CD4-positive, alpha-beta T cell treated with Interferon alpha-2 for 1 hour (primary cell): ENCODE measurements around the gene MKI67.

ENCODE experiments used
- DNase-seq, 2 donors: peaks; one replicate each; pipeline ENCODE4 v3.0.0-alpha.2; 2020 to 2022

The MKI67 gene

GRCh38 chr10:128081720-128082119, 44.5 kb downstream of the MKI67 start:
- no peak for DNase-seq

GRCh38 chr10:128081222-128081621, 45.0 kb downstream of the MKI67 start:
- no peak for DNase-seq

DNA sequence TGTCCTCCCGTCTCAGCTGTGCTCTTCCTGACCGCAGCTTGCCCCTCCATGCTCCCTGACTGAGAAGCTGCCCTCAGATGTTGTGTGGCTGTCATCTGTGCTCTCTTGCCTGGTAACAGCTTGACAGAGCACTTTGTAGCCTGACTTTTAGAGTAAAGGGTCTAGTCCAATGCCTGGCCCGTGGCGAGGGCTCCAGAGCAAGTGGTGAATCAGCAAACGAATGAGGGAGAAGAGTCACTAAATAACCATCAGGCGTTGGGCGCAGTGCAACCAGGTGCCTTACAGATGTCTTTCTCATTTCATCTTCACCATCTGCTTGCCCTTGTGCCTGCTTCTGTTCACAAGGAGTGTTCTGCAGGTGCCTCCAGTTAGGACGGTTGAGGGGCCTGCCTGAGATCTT, 45.6 kb downstream of the MKI67 start:
- no peak for DNase-seq

GRCh38 chr10:128080231-128080630, 46.0 kb downstream of the MKI67 start:
- DNase-seq, result no peak

GRCh38 chr10:128078136-128078969, 47.9 kb downstream of the MKI67 start:
- DNase-seq, result peak in 1 of 2 donors; percentile 59

DNA sequence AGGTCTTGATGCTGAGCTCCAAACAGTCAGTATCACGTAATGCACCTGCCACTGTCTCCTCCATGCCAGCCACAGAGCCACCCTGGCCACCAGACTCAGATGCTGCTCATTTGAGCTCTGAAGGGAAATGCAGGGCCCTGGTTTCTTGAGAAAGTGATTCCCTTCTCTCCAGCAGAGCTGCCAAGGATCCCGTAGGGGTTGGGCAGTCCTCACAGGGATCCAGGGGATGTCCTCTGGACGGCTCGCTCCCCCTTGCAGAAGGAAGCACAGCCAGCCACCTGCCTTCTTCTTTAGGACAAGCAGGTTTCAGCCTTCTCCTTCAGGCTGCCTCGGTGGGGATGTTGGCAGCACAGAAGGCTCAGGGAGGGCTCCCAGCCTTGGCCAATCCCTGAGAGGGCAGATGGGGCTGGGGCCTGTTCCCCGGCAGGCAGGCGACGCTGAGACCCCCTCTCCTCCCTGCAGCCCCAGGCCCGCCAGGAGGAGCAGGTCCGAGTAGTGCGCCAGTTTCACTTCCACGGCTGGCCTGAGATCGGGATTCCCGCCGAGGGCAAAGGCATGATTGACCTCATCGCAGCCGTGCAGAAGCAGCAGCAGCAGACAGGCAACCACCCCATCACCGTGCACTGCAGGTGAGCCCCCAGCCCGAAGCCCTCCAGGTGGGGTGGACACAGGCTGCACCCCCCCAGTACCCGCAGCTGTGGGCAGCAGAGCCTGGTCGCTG, 48.9 kb downstream of the MKI67 start:
- no peak for DNase-seq

GRCh38 chr10:128074589-128074988, 51.6 kb downstream of the MKI67 start:
- DNase-seq, result no peak

- DNase-seq, result no peak
These were observed 52.3 kb downstream of the MKI67 start for GRCh38 chr10:128073890-128074289.

GRCh38 chr10:128072941-128073645, 53.1 kb downstream of the MKI67 start:
- no peak for DNase-seq

- DNase-seq, result no peak
These were observed 54.2 kb downstream of the MKI67 start for GRCh38 chr10:128072046-128072445.

- DNase-seq, result no peak
These were observed 54.8 kb downstream of the MKI67 start for GRCh38 chr10:128071417-128071782.

DNA sequence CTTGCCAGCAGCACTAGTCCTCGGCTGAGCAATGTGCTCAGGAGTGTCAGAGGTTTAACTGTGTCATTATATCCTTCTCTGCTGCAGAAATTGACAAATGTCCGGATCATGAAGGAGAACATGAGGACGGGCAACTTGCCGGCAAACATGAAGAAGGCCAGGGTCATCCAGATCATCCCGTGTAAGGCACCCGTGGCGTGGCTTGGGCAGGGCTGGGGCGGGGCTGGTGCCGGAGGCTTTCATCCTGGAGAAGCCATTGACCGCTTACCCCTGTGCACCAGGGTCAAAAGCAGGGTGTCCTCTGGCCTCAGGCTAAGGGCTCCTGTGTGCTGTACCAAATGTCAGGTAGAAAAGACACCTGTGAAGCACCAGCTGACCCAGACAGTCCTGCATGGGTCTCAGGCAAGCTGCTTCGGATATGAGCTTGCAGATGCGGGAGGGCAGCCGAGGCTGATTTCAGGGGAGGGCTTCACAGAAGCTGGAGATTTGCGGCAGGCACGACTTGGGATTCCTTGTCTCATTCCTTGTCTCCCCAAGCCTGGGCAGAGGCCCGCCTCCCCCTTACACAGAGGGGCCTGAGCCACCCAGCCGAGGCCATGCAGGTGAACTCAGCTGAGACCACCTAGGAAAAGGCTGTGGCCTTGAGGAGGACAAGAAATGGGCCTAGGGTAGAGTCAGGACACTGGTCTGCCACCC, 55.4 kb downstream of the MKI67 start:
- DNase-seq, result no peak

DNA sequence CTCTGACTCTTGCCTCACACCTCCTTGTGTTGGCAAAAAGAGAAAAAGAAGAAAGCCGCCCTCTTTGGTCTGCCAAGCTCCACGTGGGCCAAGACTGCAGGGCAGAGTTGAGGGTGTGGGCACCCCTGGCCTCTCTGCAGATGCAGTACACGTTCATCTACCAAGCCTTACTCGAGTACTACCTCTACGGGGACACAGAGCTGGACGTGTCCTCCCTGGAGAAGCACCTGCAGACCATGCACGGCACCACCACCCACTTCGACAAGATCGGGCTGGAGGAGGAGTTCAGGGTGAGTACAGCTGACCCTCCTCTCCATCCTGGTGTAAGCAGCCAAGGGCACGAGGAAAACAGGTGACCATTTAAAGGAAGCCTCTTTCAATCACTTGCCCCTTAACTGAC, 56.1 kb downstream of the MKI67 start:
- DNase-seq, result no peak

DNA sequence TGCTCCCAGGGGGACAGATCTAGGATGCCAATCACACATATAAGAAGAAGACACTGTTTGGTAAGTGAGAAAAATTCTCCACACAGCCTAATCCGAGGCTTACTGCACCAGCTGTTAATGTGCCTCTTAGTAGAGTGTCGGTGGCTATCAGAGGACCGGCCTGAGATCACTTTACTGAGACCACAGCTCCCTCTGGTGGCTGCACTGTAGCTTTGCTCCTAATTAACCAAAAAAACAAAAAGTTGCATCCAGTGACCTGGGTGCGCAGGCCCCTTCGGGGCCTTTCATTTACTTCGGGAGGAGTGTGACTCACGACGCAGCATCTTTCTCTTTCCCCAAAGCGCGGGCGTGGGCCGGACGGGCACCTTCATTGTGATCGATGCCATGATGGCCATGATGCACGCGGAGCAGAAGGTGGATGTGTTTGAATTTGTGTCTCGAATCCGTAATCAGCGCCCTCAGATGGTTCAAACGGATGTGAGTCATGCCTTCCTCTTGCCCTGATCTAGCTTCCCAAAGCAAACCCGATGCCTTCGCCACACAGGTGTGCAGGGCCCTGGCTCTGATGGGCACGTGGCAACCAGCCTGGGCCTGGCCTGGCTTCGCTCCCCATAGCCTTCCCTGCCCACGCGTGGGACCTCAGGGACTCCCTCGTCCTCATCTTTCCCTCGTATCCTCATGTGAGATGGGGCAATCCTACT, 56.7 kb downstream of the MKI67 start:
- peak; percentile 79 to 84 for DNase-seq

DNA sequence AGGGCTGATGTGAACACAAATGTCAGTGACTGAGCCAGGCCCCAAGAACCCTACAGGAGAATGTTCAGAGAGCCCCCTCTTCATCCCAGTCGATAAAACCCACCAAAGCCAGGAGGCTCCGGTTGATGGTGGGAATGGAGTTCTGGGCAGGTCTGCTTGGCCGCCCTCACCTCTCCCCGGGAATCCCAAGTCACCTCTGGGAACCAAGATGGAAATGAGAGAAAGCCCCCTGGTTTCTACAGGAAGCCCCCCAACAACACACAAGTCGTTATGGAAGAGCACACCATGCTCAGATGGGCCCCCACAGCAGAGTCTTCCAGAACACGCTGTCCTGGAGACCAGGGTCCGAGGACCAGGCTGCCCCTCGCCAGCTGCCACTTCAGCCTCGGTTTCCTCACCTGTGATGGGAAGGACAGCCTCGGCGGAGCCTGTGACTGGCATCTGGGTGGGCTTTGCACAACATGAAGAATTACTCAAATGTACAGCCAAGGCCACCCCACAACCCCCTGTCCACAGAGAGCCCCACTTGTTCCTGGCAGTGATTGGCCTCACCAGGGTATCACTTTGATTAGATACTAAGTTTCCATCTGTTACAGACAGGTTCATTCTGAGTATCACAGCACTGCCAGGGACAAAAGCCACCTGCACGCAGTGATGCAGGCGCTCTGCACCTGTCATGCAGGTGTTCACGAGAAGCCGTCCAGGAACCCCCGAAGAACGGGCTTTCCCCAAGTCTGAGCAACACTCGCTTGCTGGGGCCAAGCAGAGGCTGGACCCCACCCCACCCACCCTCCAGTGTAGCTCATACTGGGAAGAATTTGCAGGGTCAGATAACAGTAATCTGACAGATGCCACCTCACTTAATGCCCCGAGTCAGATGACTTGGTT, 57.6 kb downstream of the MKI67 start:
- DNase-seq, result no peak

DNA sequence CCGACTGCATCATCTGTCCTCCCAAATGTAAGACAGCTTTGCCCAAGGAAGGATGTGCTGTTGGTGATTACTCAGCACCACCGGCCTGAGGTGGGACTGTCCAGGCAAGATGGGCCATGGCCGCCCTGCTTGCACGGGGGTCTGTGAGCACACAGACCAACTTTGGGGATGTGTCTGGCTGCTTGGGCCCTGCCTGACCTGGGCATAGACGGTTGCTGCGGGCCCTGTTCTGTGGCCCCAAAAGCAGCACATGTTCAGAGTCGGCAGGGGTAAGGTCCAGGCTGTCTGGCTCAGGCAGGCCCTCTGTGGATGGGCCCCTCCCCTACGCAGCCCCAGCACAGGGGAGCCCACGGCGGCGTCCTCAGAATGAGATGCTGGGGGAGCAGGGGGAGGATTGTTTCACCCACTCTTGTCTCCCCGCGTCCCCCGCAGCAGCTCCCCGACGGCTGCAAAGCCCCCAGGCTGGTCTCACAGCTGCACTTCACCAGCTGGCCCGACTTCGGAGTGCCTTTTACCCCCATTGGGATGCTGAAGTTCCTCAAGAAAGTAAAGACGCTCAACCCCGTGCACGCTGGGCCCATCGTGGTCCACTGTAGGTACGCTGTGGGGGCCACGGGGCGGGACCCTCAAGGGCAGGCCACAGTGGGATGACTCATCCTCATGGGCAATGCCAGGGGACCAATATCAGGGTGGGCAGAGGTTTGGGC, 58.4 kb downstream of the MKI67 start:
- no peak for DNase-seq

- no peak for DNase-seq
These were observed 59.3 kb downstream of the MKI67 start for GRCh38 chr10:128066870-128067382.

DNA sequence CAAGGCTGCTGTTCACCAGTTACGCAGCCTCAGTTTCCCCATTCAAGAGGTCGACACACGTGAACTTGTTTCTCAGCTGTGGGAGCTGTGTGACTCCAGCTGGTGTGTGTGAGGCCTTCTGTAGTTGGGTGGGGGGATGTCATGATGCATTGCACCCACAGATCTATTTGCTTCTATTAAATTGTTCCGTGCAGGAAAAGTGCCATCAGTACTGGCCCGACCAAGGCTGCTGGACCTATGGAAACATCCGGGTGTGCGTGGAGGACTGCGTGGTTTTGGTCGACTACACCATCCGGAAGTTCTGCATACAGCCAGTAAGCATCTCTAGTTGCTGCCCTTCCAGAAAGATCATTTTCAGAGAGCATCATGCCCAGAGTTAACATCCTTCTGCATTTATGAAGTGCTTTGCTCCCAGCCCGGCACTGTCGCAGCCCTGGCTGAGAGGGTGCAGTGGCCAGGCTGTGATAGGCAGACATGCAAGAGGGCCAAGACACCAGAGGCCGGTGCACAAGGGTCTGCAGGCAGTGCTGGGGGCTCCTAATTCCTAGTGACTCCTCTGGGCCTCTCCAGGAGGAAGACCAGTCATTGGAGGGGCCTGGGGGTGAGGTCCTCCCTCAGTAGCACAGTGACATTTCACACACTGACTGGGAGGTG, 60.2 kb downstream of the MKI67 start:
- no peak for DNase-seq

GRCh38 chr10:128064970-128065580, 61.1 kb downstream of the MKI67 start:
- no peak for DNase-seq
